ENCODE measurements around the gene SLC25A21. TPM values are rescaled to one million over a fixed set of nuclear protein-coding genes. Genes with fewer than 3 reads are reported as not detected.

SLC25A21 gene
- total RNA-seq, 4 donors from 2014 or later = 0.82 to 11.1 TPM; not detected in 2

GRCh38 chr14:37131205-37131604, 41.2 kb downstream of the SLC25A21 start:
- in situ Hi-C loops (cut with MboI; ENCODE audit: low pct_ligation_motif_present in 1 of 4, low pct_unique_long_range_greater_than_20kb in 1 of 4, low sequenced_read_pairs in 3 of 4) = no loop called here

GRCh38 chr14:37129047-37129446, 43.4 kb downstream of the SLC25A21 start:
- Histone ChIP-seq H3K27ac (no peak overlapping the region), H3K4me3 (no peak overlapping the region), H3K4me1 (no peaks in the 10 kb centered on the region), H3K27me3 (no peaks in the 10 kb centered on the region), H3K9me3 (no peaks in the 10 kb centered on the region), H3K36me3 (no peaks in the 10 kb centered on the region)
- WGBS, 2 donors (ENCODE audit: low coverage in 1 of 2) = 56 to 77% methylated on average over 7 of the region's 7 CpGs
- no peak for DNase-seq
- intact Hi-C loops (cut with DNase I; ENCODE audit: low total_unique reads) (no loop called here), in situ Hi-C loops (cut with MboI; ENCODE audit: low pct_ligation_motif_present in 1 of 4, low pct_unique_long_range_greater_than_20kb in 1 of 4, low sequenced_read_pairs in 3 of 4) (no loop called here)
- TF ChIP-seq POLR2A (IDR thresholded peaks at IDR 0.05) (no peak), CTCF (IDR thresholded peaks at IDR 0.05) (no peak), EP300 (IDR thresholded peaks at IDR 0.05; ENCODE audit: low read depth) (no peak), POLR2AphosphoS5 (IDR thresholded peaks at IDR 0.05) (no peak)

More at GRCh38 chr14:37131205-37131604, 41.2 kb downstream of the SLC25A21 start:
- H3K36me3 ChIP-seq = no peaks in the 10 kb centered on the region
- TF ChIP-seq POLR2A (IDR thresholded peaks at IDR 0.05) (no peak), EP300 (IDR thresholded peaks at IDR 0.05; ENCODE audit: low read depth) (no peak), POLR2AphosphoS5 (IDR thresholded peaks at IDR 0.05) (no peak), CTCF (IDR thresholded peaks at IDR 0.05) (no peak)
- WGBS, 2 donors (ENCODE audit: low coverage in 1 of 2) = 79 to 82% methylated on average over 2 of the region's 2 CpGs
- H3K27ac ChIP-seq = no peak overlapping the region
- DNase-seq = no peak
- H3K9me3 ChIP-seq = no peaks in the 10 kb centered on the region
- intact Hi-C loops (cut with DNase I; ENCODE audit: low total_unique reads) = no loop called here
- H3K27me3 ChIP-seq = no peaks in the 10 kb centered on the region
- H3K4me3 ChIP-seq = no peak overlapping the region
- H3K4me1 ChIP-seq = no peaks in the 10 kb centered on the region

- 90 to 100% methylated on average over 2 to 3 of the region's 3 CpGs for WGBS, 2 donors (ENCODE audit: low coverage in 1 of 2)
- H3K27ac ChIP-seq = no peak overlapping the region
- no peaks in the 10 kb centered on the region for H3K36me3 ChIP-seq
- H3K27me3 ChIP-seq = no peaks in the 10 kb centered on the region
- no peak for DNase-seq
- H3K4me3 ChIP-seq = no peak overlapping the region
- no peaks in the 10 kb centered on the region for H3K4me1 ChIP-seq
- intact Hi-C loops (cut with DNase I; ENCODE audit: low total_unique reads) = no loop called here
- TF ChIP-seq POLR2A (IDR thresholded peaks at IDR 0.05) (no peak), EP300 (IDR thresholded peaks at IDR 0.05; ENCODE audit: low read depth) (no peak), POLR2AphosphoS5 (IDR thresholded peaks at IDR 0.05) (no peak), CTCF (IDR thresholded peaks at IDR 0.05) (no peak)
- in situ Hi-C loops (cut with MboI; ENCODE audit: low pct_ligation_motif_present in 1 of 4, low pct_unique_long_range_greater_than_20kb in 1 of 4, low sequenced_read_pairs in 3 of 4) = no loop called here
- H3K9me3 ChIP-seq = no peaks in the 10 kb centered on the region
Observed at GRCh38 chr14:37124614-37125013, 47.8 kb downstream of the SLC25A21 start.

- no peak for DNase-seq
- Histone ChIP-seq H3K9me3 (peaks cover 4 to 6% of the 10 kb centered on the region in 2 donors), H3K4me1 (no peaks in the 10 kb centered on the region), H3K36me3 (no peaks in the 10 kb centered on the region), H3K4me3 (no peak overlapping the region), H3K27me3 (no peaks in the 10 kb centered on the region), H3K27ac (no peak overlapping the region)
- in situ Hi-C loops (cut with MboI; ENCODE audit: low pct_ligation_motif_present in 1 of 4, low pct_unique_long_range_greater_than_20kb in 1 of 4, low sequenced_read_pairs in 3 of 4) (no loop called here), intact Hi-C loops (cut with DNase I; ENCODE audit: low total_unique reads) (no loop called here)
- no peak for TF ChIP-seq CTCF (IDR thresholded peaks at IDR 0.05)
- no peak for TF ChIP-seq POLR2A (IDR thresholded peaks at IDR 0.05)
- no peak for TF ChIP-seq POLR2AphosphoS5 (IDR thresholded peaks at IDR 0.05)
- TF ChIP-seq EP300 (IDR thresholded peaks at IDR 0.05; ENCODE audit: low read depth) = no peak
- WGBS, 2 donors (ENCODE audit: low coverage in 1 of 2) = 87 to 88% methylated on average over 7 of the region's 7 CpGs
Observed at GRCh38 chr14:37122919-37123639, 49.3 kb downstream of the SLC25A21 start.
